Tibial nerve (tissue), 4 donors: ENCODE results near the gene ENPP4.

ENCODE experiments used
- CTCF ChIP-seq, 5 experiments: fragments of 200-600 bp in 3 of 5; fragments of 450-650 bp in 2 of 5; sonication (generic) in 3 of 5; IDR thresholded peaks; one replicate each; pipeline ENCODE4 v1.5.1; 2016 to 2019; ENCODE audit warnings: antibody characterized with exemption in 5 of 5, mild to moderate bottlenecking in 3 of 5, moderate library complexity in 2 of 5
- EP300 ChIP-seq, 2 donors: sonication (generic); formaldehyde crosslinking; IDR thresholded peaks; one replicate each; pipeline ENCODE4 v1.6.1; 2017; ENCODE audit warnings: antibody characterized with exemption in 2 of 2, mild to moderate bottlenecking in 1 of 2
- POLR2A ChIP-seq, 2 donors: fragments of 450-650 bp; IDR thresholded peaks; one replicate each; pipeline ENCODE4 v1.6.1; 2017; ENCODE audit warnings: antibody characterized with exemption in 2 of 2, mild to moderate bottlenecking in 2 of 2, moderate library complexity in 2 of 2

GRCh38 chr6:46102123-46102522, 27.7 kb upstream of the ENPP4 start:
- TF ChIP-seq CTCF (IDR thresholded peaks at IDR 0.05) (no peak), POLR2A (IDR thresholded peaks at IDR 0.05) (no peak), EP300 (IDR thresholded peaks at IDR 0.05) (no peak)
